Ovary (tissue), 10 donors: ENCODE data around the gene NEK9. TPM values are rescaled to one million over a fixed set of nuclear protein-coding genes. Genes with fewer than 3 reads are reported as not detected.

Experiments used
- DNase-seq, 5 donors: peaks; one replicate each; pipeline ENCODE4 v3.0.0-alpha.2; 2019 to 2020
- H3K27ac ChIP-seq, 2 donors: fragments of 200-600 bp; one replicate each; pipeline versions ENCODE4 v1.5.1 to v1.8.0; 2019 to 2022
- H3K27me3 ChIP-seq: fragments of 200-600 bp; one replicate; pipeline ENCODE4 v1.8.0; 2022
- H3K36me3 ChIP-seq: fragments of 200-600 bp; sonication (generic); one replicate; pipeline ENCODE4 v1.5.1; 2019
- H3K4me1 ChIP-seq: one replicate; pipeline ENCODE4 v1.8.1; 2013; ENCODE audit warnings: mild to moderate bottlenecking, moderate library complexity; ENCODE audit not compliant: insufficient read depth
- H3K4me3 ChIP-seq: fragments of 200-600 bp; sonication (generic); one replicate; pipeline ENCODE4 v1.5.1; 2017
- H3K9me3 ChIP-seq, 2 donors: fragments of 200-600 bp in 1 of 2; sonication (generic) in 1 of 2; one replicate each; pipeline versions ENCODE4 v1.5.1 to v1.8.1; 2013 to 2019; ENCODE audit warnings: mild to moderate bottlenecking in 1 of 2, moderate library complexity in 1 of 2
- EP300 ChIP-seq: sonication (generic); formaldehyde crosslinking; IDR thresholded peaks from one replicate; pipeline ENCODE4 v1.6.1; 2017; ENCODE audit warnings: antibody characterized with exemption
- POLR2A ChIP-seq: fragments of 450-650 bp; IDR thresholded peaks from one replicate; pipeline ENCODE4 v1.6.1; 2017; ENCODE audit warnings: antibody characterized with exemption, mild to moderate bottlenecking, moderate library complexity
- WGBS, 3 donors: extraction: QIAGEN DNeasy Blood & Tissue Kit in 1 of 3; methylation state at CpG; one replicate each; pipeline versions ENCODE4 v1.1.5 to v1.1.7; 2013 to 2017; 5-methylcytosine and 5-hydroxymethylcytosine counted together
- intact Hi-C, 4 donors: fragments of 100-400 bp; cut with DNase I; formaldehyde crosslinking; loops; one replicate each; pipeline versions ENCODE4 v1.11.0 to v1.15.1; 2022 to 2023
- long read RNA-seq, 3 donors: library from polyadenylated mRNA in 2 of 3; unstranded in 2 of 3; transcript quantifications; one replicate each; pipeline ENCODE4 v2.0.0 and lab custom pipeline, GENCODE V29; 2021 to 2026
- polyA plus RNA-seq, 2 donors: library from polyadenylated mRNA; stranded (reverse); fragments of 200-250 nt in 1 of 2; fragments of 350-450 nt in 1 of 2; fragmentation: Illumina TruSeq in 1 of 2; extraction: RNeasy Lipid Tissue Mini Kit (QIAGEN cat#74804) in 1 of 2; gene quantifications; one replicate each; pipeline ENCODE4 v1.2.3, GENCODE V29; 2013 to 2014
- total RNA-seq, 7 donors: library from RNA; depleted of rRNA in 2 of 7; stranded (reverse); fragments of >200 nt in 2 of 7; fragmentation: NEBNext Ultra II Directional in 3 of 7; extraction: Animal tissue kit (Norgen Biotek cat#: 25700) in 3 of 7; gene quantifications; one replicate each; pipeline versions ENCODE4 v1.1.0 to v1.2.4, GENCODE V29; 2016 to 2023
- TF ChIP-seq, protein P1 (sequence below), 3 donors: fragments of 450-650 bp in 2 of 3; fragments of 200-600 bp in 1 of 3; IDR thresholded peaks; one replicate each; pipeline versions ENCODE4 v1.5.1 to v1.8.0; 2016 to 2022; ENCODE audit warnings: antibody characterized with exemption in 3 of 3, mild to moderate bottlenecking in 1 of 3
- donor health status: DM: no; HTN: no; CAD: no; lungs with moderate emphysema.
- donor health status: DM: no; HTN: no; CAD: no.
- donor health status: Bipolar disorder and iron deficiency.
- donor health status: DM: yes; HTN: yes; CAD: no.
- donor health status: DM: no; HTN: no; CAD: no.
- donor health status: DM: yes; HTN: yes; CAD: no.

NEK9 gene
- total RNA-seq (100 to 1,000 TPM in 4 of 7 donors, 10 to 100 TPM in 3; 58.1 to 140 (median 117) TPM), polyA plus RNA-seq (100 to 1,000 TPM in 1 of 2 donors, 10 to 100 TPM in 1; 57.0 to 105 TPM)
- long read RNA-seq, donor 1, transcript NEK9-205 (4 exons, 3,357 nt), result major isoform, 8 of 67 reads
- long read RNA-seq, donor 1, partial matches to known transcripts, result 16 of 67 reads
- long read RNA-seq, donor 1, other reads (novel, unspliced or antisense), result 43 of 67 reads
- long read RNA-seq, donor 2, full-length matches to known transcripts, result 6 of 73 reads
- long read RNA-seq, donor 2, partial matches to known transcripts, result 67 of 73 reads
- long read RNA-seq, donor 2, other reads (novel, unspliced or antisense), result 0 of 73 reads
- long read RNA-seq, donor 3, full-length matches to known transcripts, result 54 of 82 reads
- long read RNA-seq, donor 3, partial matches to known transcripts, result 11 of 82 reads
- long read RNA-seq, donor 3, other reads (novel, unspliced or antisense), result 17 of 82 reads

DNA sequence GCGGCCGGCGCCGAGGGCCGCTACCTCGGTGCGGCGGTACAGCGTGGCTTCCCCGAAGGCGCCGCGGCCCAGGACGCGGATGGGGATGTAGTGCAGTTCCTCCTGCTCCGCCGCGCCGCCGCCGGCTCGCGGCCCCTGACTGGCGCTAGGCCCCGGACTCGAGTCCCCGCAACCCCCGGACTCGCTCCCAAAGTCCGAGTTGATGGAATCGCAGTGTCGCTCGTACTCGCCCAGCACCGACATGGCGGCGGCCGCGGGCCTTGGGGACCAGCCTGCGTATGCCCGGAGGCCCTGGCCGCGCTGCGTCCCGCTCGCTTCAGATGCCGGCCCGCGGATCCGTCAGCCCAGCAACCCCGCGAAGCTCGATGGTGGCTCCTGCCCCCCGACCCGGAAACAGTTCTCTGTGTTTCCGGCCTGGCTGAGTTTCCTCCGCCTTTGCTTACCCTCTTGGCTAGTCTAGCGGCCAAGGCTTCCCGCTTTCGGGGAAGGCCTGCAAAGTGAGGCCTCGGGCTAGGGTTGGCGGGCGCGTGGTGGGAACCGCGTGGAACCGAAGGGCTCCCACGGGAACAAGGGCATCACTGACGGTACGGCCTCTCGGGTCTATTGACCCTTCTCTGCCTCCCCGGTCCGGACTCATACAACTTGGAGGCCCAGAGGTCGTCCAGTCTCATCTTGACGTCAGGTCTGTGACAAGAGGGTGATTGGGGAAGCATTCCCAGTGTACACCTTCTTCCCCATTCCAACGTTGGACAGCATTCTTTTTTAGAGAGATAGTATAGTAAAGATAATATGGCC lies at the start of gene NEK9:
TSS of gene NEK9 (minus strand) at position 370 of the 795 bp plus-strand sequence. CDS start at position 243, 127 bp downstream.
- Histone ChIP-seq H3K27ac (peak within 1 kb of the TSS; percentile 62 to 90), H3K36me3 (no peaks in the 10 kb centered on the region), H3K4me3 (peak within 1 kb of the TSS; percentile 82), H3K9me3 (no peaks in the 10 kb centered on the region), H3K4me1 (peaks cover 6% of the 10 kb centered on the region), H3K27me3 (no peaks in the 10 kb centered on the region)
- DNase-seq, result peak; percentile 89 to 94 (median 91)
- TF ChIP-seq EP300 (no peak), POLR2A (peak; percentile 91)
- TF ChIP-seq, protein P1, sequence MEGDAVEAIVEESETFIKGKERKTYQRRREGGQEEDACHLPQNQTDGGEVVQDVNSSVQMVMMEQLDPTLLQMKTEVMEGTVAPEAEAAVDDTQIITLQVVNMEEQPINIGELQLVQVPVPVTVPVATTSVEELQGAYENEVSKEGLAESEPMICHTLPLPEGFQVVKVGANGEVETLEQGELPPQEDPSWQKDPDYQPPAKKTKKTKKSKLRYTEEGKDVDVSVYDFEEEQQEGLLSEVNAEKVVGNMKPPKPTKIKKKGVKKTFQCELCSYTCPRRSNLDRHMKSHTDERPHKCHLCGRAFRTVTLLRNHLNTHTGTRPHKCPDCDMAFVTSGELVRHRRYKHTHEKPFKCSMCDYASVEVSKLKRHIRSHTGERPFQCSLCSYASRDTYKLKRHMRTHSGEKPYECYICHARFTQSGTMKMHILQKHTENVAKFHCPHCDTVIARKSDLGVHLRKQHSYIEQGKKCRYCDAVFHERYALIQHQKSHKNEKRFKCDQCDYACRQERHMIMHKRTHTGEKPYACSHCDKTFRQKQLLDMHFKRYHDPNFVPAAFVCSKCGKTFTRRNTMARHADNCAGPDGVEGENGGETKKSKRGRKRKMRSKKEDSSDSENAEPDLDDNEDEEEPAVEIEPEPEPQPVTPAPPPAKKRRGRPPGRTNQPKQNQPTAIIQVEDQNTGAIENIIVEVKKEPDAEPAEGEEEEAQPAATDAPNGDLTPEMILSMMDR (IDR thresholded peaks at IDR 0.05), result peak in 1 of 3 donors; percentile 12
- WGBS, 3 donors, result 0 to 1% (median 1%) methylated on average over 24 to 76 of the region's 76 CpGs
- intact Hi-C loops, result loop anchor here in 2 of 4 donors (5.0 to 10.0 kb wide), 2 partner anchors 358 to 360 kb away; no protein-coding TSS in a partner anchor

GRCh38 chr14:75176142-75176820 lies 49.4 kb upstream of the NEK9 start, which contains the start of gene TMED10:
Gene TMED10, minus strand, starts transcription at chr14:75176612. Its CDS starts 33 bp downstream, at chr14:75176579.
- peak; percentile 13 for TF ChIP-seq EP300
- TF ChIP-seq, protein P1 (IDR thresholded peaks at IDR 0.05), result no peak
- peak; percentile 82 for TF ChIP-seq POLR2A
- Histone ChIP-seq H3K36me3 (no peaks in the 10 kb centered on the region), H3K27me3 (no peaks in the 10 kb centered on the region), H3K4me1 (peaks cover 8% of the 10 kb centered on the region), H3K27ac (peak within 1 kb of the TSS; percentile 62 to 93), H3K9me3 (no peaks in the 10 kb centered on the region), H3K4me3 (peak within 1 kb of the TSS; percentile 92)
- peak; percentile 87 to 93 (median 91) for DNase-seq
- WGBS, 3 donors, result 0 to 1% (median 1%) methylated on average over 47 to 49 of the region's 49 CpGs
- intact Hi-C loops, result loop anchor here in 1 of 4 donors (5.0 kb wide), 1 partner anchor 101 kb away; the partner anchor contains the start of gene FOS

- 4 to 6% (median 6%) methylated on average over 10 of the region's 10 CpGs for WGBS, 3 donors
- no peak for TF ChIP-seq POLR2A
- Histone ChIP-seq H3K4me3 (peak overlapping the region; percentile 92), H3K36me3 (no peaks in the 10 kb centered on the region), H3K9me3 (no peaks in the 10 kb centered on the region), H3K4me1 (peaks cover 8% of the 10 kb centered on the region), H3K27me3 (no peaks in the 10 kb centered on the region), H3K27ac (peak overlapping the region; percentile 62 to 93)
- DNase-seq, result no peak
- intact Hi-C loops, result loop anchor here in 1 of 4 donors (5.0 kb wide), 1 partner anchor 102 kb away; the partner anchor contains the start of gene FOS
Observed at GRCh38 chr14:75175677-75176141, 48.9 kb upstream of the NEK9 start.

DNA sequence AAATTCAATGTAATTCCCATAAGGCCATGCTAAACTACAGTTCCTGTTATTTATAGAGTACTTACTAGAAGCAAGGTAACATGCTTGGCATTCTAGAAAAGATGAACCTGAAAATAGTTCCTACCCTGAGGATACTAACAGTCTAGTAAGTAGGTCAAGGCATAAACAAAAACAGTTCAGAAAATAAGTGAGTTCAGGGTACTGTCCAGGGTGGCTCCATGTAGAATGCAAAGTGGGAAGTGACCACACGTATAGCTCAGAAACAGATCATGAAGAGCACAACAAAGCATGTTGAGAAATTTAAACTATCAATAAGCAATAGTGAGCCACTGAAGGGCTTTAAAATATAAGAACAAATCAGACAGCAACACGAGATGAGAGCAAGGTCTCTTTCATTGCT lies 47.2 kb upstream of the NEK9 start:
- H3K4me3 ChIP-seq, result no peak overlapping the region
- H3K27ac ChIP-seq, result no peak overlapping the region
- TF ChIP-seq, protein P1 (IDR thresholded peaks at IDR 0.05), result no peak
- TF ChIP-seq POLR2A, result no peak
- no peak for TF ChIP-seq EP300
- H3K9me3 ChIP-seq, result no peaks in the 10 kb centered on the region
- H3K4me1 ChIP-seq, result peaks cover 13% of the 10 kb centered on the region
- WGBS, 3 donors, result 42 to 49% (median 42%) methylated on average over 2 of the region's 2 CpGs
- intact Hi-C loops, result no loop called here
- no peaks in the 10 kb centered on the region for H3K36me3 ChIP-seq
- DNase-seq, result no peak
- no peaks in the 10 kb centered on the region for H3K27me3 ChIP-seq
